Measurements from ENCODE around the gene SUMO1. TPM values are rescaled to one million over a fixed set of nuclear protein-coding genes. Genes with fewer than 3 reads are reported as not detected.
A peak's percentile ranks its signal among the peaks of the same experiment; 100 is the strongest.

Gene SUMO1
- total RNA-seq, 1 donor from 2014 or later, result 131 TPM

DNA sequence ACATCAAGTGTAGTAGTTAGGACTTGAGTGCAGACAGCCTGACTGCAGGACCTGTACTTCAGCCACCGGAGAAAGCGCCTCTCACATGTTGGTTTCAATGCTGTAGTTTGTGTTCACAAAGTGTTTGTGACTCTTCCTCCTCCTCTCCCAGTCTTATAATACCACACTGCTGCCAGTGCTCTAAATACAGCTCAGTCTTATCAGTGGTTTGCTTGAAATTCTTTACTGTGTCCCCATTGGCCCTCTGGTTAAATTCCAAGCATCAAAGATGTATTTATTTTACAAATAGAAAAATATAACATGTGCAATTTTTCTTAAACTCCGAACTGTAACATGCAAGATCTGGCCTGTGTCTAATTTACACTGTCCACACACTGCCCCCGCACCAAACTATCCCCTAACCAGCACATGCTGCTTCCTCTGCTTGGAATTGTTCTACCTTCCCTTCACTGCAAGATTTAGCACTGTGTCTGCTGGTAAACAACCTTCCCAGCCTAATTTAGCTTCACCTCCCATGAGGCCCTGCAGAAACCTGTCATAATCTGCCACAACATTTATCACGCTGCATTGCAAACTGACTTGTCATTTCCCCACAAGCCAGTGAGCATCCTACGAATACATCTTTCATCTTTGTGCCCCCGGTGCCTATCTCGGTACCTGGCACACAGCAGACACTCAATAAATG is 77.1 kb downstream of the SUMO1 start:
- no peak for DNase-seq (ENCODE audit: low spot score, unreplicated experiment)
- Mint-ChIP-seq H3K27ac (no peak overlapping the region), H3K4me1 (ENCODE audit: low read depth) (no peaks in the 10 kb centered on the region), H3K36me3 (ENCODE audit: insufficient read depth) (no peaks in the 10 kb centered on the region), H3K4me3 (ENCODE audit: low read depth) (no peak overlapping the region), H3K9me3 (ENCODE audit: low read depth) (no peaks in the 10 kb centered on the region), H3K27me3 (no peaks in the 10 kb centered on the region)
- TF ChIP-seq, protein P1, sequence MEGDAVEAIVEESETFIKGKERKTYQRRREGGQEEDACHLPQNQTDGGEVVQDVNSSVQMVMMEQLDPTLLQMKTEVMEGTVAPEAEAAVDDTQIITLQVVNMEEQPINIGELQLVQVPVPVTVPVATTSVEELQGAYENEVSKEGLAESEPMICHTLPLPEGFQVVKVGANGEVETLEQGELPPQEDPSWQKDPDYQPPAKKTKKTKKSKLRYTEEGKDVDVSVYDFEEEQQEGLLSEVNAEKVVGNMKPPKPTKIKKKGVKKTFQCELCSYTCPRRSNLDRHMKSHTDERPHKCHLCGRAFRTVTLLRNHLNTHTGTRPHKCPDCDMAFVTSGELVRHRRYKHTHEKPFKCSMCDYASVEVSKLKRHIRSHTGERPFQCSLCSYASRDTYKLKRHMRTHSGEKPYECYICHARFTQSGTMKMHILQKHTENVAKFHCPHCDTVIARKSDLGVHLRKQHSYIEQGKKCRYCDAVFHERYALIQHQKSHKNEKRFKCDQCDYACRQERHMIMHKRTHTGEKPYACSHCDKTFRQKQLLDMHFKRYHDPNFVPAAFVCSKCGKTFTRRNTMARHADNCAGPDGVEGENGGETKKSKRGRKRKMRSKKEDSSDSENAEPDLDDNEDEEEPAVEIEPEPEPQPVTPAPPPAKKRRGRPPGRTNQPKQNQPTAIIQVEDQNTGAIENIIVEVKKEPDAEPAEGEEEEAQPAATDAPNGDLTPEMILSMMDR (IDR thresholded peaks at IDR 0.05; ENCODE audit: unreplicated experiment), result no peak

DNA sequence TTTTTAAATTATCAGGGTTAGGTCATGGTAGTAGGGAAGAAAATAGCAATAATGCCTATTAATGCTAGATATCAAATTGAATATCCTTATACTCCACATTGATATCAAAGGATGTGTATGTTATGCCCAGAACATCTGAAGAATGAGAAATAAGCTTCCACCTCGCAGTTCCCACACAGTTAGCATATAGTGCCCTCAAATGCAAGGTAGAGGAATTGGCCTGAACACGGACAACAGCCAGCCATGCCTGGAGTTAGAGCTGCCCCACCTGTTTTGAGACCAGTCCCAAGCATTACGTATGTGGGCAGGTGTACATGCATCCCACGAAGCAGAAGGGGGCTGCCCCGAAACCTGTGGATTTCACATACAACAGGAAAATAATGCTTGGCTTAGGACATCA is 79.6 kb downstream of the SUMO1 start:
- H3K4me1 Mint-ChIP-seq (ENCODE audit: low read depth), result peaks cover 5% of the 10 kb centered on the region
- H3K9me3 Mint-ChIP-seq (ENCODE audit: low read depth), result no peaks in the 10 kb centered on the region
- no peak overlapping the region for H3K4me3 Mint-ChIP-seq (ENCODE audit: low read depth)
- TF ChIP-seq, protein P1 (IDR thresholded peaks at IDR 0.05; ENCODE audit: unreplicated experiment), result peak; percentile 23
- no peak overlapping the region for H3K27ac Mint-ChIP-seq
- DNase-seq (ENCODE audit: low spot score, unreplicated experiment), result no peak
- no peaks in the 10 kb centered on the region for H3K36me3 Mint-ChIP-seq (ENCODE audit: insufficient read depth)
- no peaks in the 10 kb centered on the region for H3K27me3 Mint-ChIP-seq

DNA sequence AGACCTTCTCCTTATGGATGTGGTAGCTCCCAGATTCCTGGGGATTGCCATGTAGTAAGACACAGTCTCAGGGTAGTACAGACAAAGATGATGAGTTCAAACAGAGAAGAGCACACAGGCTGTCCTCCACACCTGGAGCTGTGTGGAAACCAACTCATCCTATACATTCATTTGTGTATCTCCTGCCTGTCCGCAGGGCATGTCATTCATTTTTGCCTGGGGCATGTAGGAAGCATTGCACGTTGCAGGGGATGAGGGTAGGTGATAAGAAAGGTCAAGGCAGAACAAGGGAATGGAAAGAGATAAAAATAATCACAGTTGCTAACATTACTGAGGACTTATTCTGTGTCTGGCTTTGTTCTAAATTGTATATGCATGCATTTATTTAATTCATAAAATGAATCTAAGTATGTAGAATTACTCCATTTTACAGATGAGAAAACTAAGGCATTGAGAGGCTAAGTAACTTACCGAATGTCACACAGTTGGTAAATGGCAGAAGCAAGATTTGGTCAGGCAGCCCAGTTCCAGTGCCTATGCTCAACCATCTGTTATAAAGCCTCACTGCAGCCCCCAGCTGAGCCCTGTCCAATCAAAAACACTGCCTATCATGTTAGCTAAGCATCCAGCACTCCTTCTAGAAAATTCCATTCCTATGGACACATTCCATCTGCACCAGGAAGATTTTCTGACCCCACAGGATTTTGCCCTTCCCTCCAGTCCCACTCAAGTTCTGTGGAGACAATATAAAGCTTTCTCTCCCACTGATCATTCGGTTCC is 81.0 kb downstream of the SUMO1 start:
- H3K27me3 Mint-ChIP-seq, result no peaks in the 10 kb centered on the region
- TF ChIP-seq, protein P1 (IDR thresholded peaks at IDR 0.05; ENCODE audit: unreplicated experiment), result no peak
- no peaks in the 10 kb centered on the region for H3K36me3 Mint-ChIP-seq (ENCODE audit: insufficient read depth)

More for the DNA sequence above, 81.0 kb downstream of the SUMO1 start:
- no peaks in the 10 kb centered on the region for H3K9me3 Mint-ChIP-seq (ENCODE audit: low read depth)
- no peak for DNase-seq (ENCODE audit: low spot score, unreplicated experiment)
- H3K4me3 Mint-ChIP-seq (ENCODE audit: low read depth), result no peak overlapping the region
- H3K27ac Mint-ChIP-seq, result no peak overlapping the region
- H3K4me1 Mint-ChIP-seq (ENCODE audit: low read depth), result peaks cover 5% of the 10 kb centered on the region

Other genes with a start within 250 kb of the SUMO1 start
- 74.2 and 74.4 TPM in 2 replicates for gene FZD7, start 204.7 kb downstream of the SUMO1 start, total RNA-seq
- gene KIAA2012, start 165.3 kb downstream of the SUMO1 start, total RNA-seq, result not detected in 2 replicates
- gene NOP58, start 27.2 kb upstream of the SUMO1 start, total RNA-seq, result 75.4 and 76.6 TPM in 2 replicates
- 36.7 and 39.3 TPM in 2 replicates for gene BMPR2, start 137.7 kb upstream of the SUMO1 start, total RNA-seq